AG09319 (cell line): ENCODE data around the gene EML4.
"Not testable (repeated sequence)": the region's sequence is repeated elsewhere in the genome, so short reads cannot be mapped to it uniquely, and the experiment has no call there.

Source experiments
- DNase-seq: peaks from one replicate; pipeline ENCODE4 v3.0.0-alpha.2; 2010; ENCODE audit warnings: low read depth; ENCODE audit errors: extremely low read depth
- TF ChIP-seq, protein P1 (sequence below): IDR thresholded peaks from 2 replicates; pipeline ENCODE4 v1.5.1; 2011; ENCODE audit warnings: low read depth, mild to moderate bottlenecking, inconsistent platforms, low read length, moderate library complexity

EML4 gene

DNA sequence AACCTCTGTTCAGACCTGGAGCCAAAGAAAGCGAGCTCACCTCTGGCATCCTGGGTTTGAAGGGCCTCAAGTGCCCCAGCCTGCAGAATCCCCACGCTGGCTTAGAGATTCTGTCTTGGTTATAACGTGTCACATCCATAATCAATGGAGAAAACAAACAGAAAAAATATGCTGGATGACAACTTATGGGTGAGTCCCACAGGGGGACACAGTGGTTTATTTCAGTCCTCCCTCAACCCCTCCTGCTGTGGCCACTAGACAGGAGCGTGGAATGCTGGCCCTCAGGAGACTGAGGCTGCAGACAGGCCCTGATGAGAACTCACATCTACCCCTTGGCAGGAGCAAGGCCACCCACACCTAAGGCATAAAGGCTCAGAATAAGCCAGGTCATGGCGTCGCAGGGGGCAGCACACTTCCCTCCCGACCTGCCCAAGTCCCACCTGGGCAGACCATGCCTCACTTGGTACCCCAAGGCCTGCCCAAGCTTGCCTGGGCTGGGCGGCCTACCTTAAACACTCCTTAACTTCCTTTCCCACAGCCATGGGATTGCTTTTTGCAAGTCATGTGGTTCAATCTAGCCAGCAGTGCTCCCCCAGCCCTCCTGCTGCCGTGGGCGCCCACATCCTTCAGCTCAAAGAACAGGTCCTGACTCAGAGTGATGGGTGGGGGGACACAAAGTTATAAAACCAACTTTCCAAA is 171.9 kb downstream of the EML4 start:
- TF ChIP-seq, protein P1, sequence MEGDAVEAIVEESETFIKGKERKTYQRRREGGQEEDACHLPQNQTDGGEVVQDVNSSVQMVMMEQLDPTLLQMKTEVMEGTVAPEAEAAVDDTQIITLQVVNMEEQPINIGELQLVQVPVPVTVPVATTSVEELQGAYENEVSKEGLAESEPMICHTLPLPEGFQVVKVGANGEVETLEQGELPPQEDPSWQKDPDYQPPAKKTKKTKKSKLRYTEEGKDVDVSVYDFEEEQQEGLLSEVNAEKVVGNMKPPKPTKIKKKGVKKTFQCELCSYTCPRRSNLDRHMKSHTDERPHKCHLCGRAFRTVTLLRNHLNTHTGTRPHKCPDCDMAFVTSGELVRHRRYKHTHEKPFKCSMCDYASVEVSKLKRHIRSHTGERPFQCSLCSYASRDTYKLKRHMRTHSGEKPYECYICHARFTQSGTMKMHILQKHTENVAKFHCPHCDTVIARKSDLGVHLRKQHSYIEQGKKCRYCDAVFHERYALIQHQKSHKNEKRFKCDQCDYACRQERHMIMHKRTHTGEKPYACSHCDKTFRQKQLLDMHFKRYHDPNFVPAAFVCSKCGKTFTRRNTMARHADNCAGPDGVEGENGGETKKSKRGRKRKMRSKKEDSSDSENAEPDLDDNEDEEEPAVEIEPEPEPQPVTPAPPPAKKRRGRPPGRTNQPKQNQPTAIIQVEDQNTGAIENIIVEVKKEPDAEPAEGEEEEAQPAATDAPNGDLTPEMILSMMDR, result no peak
- DNase-seq, result no peak

DNA sequence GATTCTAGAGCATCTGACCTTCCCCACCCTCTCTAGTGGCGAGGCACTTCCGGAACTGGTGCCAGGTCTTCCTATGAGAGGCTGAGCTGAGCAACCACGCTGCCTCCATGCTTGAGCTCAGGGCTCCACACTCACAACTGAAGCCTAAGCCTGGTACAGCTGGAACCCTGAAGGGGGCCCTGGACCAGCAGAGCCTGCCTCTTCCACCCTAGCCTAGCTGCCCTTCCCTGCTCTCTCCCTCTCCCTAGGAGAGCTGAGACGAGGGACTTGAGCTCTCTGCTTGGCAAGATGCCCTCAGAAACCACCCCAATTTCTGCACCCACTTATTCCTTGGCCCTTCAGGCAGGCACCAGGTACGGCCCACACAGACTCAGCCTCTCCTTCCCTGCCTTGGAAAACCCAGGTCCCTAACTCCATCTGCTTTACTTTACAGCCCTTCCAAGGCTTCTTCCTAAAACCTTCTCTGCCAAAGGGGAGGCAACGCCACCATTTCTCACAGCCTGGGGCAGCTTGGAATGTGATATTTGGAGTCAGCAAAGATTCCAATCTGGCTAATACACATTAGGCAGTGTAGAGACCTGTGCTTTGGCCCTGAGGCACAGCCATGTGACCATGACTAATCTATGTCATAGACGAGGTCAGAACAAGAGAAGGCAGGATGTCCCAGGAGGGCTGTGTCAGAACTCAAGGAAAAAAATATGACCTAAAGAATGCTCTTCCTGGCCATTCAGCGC is 173.1 kb downstream of the EML4 start:
- TF ChIP-seq, protein P1, result no peak
- peak; percentile 44 for DNase-seq

DNA sequence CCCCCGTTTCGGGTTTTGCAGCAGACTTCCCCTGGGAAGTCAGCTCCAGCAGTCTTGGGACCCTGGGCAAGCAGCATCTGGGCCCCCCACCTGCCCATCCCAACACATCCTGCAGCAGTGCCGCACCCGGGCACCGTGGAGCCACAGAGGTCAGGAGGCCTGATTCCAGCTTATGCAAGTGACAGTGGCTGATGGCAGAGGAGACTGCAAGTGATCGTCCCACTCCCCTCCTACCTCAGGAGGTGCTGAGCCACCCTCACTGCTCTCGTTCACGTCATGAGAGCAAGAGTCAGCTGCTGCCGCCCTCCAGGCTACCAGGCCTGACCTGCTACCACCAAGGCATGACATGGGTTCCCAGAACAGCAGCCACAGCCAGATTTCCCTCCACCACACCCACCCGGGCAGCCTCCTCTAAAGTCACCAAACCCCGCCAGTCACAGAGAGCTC is 173.7 kb downstream of the EML4 start:
- TF ChIP-seq, protein P1, result no peak
- no peak for DNase-seq

DNA sequence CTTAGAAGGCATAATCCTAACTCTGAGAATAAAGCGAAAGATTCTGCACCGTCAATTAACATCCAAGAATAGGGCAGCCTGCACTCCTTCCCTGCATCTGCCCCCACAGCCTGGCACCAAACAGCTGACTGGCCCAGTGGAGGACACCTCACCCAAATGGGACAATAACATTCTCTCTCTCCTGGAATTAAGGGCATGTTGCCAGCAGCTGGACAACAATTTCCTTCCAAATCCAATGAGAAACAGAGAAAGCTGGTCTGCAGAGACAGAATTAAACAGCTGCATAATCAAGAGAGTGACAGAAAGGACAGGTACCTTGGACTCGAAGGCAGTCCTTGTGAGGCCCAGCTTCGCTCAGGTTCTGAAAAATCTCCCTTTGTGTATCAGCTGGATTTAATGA is 176.8 kb downstream of the EML4 start:
- no peak for DNase-seq
- TF ChIP-seq, protein P1, result no peak

DNA sequence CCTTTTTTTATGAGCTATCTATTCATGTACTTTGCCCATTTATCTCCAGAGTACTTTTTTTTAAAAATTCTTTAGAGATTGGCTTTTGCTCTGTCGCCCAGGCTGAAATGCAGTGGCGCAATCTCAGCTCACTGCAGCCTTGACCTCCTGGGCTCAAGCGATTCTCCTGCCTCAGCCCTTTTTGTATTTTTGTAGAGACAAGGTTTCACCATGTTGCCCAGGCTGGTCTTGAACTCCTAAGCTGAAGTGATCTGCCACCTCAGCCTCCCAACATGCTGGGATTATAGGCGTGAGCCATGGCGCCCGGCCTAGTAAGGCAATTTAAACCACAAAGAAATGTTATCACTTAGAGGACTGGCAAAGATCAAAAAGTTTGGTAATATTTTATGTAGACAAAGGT is 177.7 kb downstream of the EML4 start:
- DNase-seq, result not testable (repeated sequence)

DNA sequence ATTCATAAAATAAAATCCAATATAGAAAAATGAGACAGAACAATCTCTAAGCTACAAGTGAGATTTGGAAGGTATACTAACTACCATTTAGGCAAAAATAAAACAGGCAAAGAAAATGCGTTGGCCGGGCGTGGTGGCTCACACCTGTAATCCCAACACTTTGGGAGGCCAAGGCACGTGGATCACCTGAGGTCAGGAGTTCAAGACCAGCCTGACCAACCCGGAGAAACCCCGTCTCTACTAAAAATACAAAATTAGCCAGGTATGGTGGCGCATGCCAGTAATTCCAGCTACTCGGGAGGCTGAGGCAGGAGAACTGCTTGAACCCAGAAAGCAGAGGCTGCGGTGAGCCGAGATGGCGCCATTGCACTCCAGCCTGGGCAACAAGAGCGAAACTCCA is 178.4 kb downstream of the EML4 start:
- DNase-seq, result not testable (repeated sequence)

DNA sequence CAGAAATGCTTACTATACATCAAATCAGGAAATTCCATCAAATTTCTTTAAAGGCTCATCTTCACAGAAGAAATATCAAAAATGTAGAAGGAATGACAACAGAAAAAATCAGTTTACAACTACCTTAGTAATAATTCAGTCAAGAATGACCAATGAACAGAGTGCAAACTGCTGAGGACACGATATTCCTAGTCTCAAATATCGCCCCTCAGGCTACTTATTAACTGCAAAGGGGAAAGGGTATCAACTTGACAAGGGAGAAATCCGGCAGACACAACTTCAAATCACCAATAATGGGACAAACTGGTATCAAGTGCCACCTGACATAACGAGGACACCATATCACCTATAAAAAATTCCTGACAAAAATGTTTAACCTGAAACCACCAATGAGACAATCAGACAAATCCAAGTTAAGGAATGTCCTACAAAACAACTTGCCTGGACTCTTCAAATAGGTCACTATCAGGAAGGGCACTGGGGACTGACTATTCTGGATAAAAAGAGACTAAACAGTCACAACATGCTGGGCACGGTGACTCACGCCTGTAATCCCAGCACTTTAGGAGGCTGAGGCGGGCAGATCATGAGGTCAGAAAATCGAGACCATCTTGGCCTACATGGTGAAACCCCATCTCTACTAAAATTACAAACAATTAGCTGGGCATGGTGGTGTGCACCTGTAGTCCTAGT is 179.1 kb downstream of the EML4 start:
- TF ChIP-seq, protein P1, result no peak
- DNase-seq, result no peak

DNA sequence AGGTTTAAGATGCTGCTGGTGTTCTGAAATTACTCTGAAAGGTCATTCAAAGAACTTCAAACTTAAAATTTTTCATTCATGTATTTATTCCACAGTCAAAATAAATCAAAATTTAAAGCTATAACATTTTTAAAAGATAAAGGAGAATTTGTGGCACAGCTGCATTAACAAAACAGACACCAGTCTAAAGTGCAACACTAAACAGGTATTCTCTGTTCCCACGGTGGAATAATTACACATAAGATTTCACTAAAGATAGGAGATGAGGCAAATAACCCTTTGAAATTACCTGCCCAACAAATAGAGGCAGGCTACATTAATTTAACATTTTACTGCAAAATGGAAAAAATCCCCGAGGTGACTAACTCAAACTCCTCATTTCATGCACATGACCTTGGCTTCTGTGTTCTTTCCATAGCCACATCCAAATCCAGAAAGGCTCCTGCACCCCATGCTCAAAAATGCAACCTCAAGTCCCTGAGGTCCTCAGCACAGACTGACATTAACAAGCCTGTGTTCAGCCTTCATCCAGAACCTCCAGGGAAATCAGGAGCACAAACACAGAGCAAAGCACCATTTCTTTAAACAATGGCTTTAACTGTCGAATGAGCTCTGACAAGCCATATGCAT is 181.4 kb downstream of the EML4 start:
- DNase-seq, result no peak
- TF ChIP-seq, protein P1, result no peak
